LNCAP (cell line): ENCODE measurements around the gene LARP7.

Experiments
- TF ChIP-seq, protein P1 (sequence below): fragments of 450-650 bp; IDR thresholded peaks from 2 replicates; pipeline ENCODE4 v1.5.1; 2017; ENCODE audit warnings: mild to moderate bottlenecking

The LARP7 gene

DNA sequence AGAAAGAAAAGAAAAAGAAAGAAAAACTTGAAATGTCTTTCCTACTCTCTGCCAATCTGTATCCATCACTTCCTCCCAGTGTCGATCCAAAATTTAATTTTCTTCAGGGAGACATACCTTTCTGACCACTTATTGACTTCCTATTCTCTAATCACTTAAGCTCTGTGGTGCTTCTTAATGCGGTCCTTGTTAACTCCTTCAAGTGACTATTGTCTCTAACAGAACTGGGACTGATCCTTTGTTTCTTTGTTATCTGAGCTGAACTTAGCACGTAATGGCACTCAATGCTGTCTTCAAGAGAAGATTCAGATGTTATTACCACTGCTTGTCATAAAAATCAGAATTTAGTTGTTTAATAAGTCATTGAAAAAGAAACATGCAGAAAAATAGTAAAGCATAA lies 31.2 kb downstream of the LARP7 start:
- TF ChIP-seq, protein P1, sequence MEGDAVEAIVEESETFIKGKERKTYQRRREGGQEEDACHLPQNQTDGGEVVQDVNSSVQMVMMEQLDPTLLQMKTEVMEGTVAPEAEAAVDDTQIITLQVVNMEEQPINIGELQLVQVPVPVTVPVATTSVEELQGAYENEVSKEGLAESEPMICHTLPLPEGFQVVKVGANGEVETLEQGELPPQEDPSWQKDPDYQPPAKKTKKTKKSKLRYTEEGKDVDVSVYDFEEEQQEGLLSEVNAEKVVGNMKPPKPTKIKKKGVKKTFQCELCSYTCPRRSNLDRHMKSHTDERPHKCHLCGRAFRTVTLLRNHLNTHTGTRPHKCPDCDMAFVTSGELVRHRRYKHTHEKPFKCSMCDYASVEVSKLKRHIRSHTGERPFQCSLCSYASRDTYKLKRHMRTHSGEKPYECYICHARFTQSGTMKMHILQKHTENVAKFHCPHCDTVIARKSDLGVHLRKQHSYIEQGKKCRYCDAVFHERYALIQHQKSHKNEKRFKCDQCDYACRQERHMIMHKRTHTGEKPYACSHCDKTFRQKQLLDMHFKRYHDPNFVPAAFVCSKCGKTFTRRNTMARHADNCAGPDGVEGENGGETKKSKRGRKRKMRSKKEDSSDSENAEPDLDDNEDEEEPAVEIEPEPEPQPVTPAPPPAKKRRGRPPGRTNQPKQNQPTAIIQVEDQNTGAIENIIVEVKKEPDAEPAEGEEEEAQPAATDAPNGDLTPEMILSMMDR = no peak

DNA sequence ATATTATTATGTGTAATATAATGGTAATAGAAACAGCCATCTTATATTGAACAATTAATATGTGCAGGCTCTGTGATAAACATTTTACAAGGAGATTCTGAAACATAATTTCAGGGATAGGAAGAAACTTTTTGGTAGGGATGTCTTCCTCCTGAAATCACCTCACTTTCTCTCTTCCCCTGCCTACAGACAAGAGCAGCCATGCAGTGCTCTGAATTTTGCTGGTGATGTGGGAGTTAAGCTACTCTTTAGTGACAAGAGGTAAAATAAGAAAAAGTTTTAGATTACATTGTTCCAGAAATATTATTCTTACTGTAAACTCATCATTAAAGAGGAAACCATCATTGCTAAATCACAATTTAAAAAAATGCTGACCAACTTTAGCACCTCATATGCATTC lies 36.1 kb downstream of the LARP7 start:
- TF ChIP-seq, protein P1 = no peak

DNA sequence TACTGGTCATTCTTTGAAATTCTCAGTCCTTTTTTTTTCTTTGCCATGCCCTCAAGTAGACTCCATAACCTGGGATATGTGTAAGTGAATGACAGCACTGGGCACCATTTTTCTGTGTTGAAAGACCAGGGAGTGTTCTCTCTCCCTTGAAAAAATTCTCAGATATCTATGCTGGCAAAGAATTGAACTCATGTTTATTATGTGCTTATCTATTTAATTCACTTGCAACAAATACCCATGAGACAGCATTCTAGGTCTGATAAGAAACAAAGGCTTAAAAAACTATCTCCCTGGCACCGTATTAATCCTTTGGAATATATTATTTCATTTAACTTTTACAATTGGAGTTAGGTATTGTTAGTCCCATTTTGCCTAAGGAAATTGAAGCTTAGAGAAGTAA lies 36.7 kb downstream of the LARP7 start:
- TF ChIP-seq, protein P1 = no peak

DNA sequence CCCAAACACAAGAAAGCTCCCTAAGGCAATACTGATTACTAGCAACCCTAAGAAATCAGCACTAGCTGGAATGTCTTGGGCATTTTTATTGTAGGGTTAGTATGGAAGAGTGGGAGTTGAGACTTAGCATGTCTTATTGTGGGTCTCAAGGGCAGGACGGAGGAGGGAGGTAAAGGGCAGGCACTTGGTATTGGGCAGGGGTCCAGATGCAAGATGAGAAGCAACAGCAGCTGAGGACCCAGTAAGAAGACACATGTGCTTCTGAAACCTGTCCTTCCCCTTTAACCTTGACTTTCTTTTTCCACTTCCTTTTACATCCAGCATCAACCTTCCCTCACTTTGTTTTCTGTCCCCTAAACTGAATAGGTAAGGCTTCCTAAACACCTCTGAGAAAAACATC lies 37.4 kb downstream of the LARP7 start:
- TF ChIP-seq, protein P1 = no peak

DNA sequence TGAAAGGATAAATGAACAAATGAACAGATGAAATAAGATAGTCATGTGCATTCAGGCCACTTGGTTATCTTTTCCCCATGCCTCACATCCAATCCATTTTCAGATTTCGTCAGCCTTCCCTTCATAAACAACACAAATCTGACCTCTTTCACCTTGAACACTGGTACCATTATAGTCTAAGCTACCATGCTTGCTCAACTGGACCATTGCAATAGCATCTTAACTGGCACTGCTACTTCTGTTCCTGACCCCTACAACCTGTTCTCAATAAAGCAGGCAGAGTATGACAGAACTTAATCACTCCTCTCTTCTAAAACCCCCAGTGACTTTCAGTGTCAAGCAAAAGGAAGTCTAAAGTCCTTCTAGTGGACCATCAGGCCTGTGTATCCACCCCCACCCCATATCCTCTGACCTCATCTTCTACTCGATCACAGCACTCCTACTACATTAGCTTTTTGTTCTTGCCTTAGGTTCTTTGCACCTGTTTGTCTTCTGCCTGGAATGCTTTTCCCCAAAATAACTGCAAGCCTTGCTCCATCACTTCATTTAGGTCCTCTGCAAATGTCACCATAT lies 40.7 kb downstream of the LARP7 start:
- TF ChIP-seq, protein P1 = no peak

DNA sequence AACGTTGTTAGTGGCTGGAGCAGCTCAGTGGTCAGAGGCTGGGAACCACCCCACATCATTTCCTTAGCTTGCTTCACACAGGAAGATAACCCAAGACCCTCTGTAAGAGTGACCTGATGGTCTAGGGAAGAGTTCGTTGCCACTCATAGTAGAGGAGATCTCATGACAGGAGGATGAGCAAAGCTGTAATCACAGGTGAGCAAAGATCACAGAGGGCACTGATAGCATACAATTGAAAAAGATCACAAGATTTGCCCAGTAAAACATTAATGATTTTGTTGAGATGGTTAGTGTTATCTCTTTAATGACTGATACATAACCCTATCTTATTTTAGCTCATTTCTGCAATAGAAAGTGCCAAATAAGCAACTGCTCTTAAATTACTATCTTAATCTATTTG lies 44.1 kb downstream of the LARP7 start:
- TF ChIP-seq, protein P1 = no peak

DNA sequence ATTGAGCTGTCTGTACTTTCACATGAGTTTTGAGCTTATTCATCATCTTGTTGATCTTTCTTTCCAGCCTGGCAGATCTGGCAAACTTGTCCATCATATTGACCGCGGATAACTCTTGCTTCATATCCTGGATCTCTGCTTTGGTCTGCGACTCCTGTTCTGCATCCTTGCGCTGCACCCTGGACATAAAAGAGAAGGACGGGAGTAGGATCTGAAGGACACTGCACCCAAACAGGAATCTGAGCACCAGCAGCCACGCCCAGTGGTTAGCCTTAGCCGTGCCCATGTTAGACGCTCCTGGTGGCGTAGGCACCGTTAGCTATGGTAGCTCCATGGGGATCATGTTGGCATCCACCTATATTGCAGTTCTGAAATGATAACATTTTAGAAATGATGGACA lies 56.6 kb downstream of the LARP7 start:
- TF ChIP-seq, protein P1 = no peak

DNA sequence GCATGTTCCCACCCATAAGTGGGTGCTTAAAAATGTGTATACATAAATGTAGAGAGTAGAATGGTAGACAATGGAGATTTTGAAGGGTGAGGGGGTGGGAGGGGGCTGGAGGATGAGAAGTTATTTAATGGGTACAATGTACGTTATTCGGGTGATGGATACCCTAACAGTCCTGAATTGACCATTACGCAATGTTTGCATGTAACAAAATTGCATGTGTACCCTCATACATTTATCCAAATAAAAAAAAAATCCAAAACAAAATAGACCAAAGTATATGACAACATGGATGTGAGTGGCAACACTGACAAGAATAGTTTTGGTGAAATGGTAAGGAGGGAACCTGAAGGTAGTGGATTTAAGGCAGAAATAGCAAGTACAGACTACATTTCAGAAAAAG lies 63.7 kb downstream of the LARP7 start:
- TF ChIP-seq, protein P1 = no peak
